ENCODE measurements around the gene CDH12. TPM values are rescaled to one million over a fixed set of nuclear protein-coding genes. Genes with fewer than 3 reads are reported as not detected.
"Not testable (repeated sequence)": the region's sequence is repeated elsewhere in the genome, so short reads cannot be mapped to it uniquely, and the experiment has no call there.

Gene CDH12
- polyA plus RNA-seq, 2 of the 4 experiments (the other 2 are of a cell fraction) = 0.04 TPM; not detected in 1

GRCh38 chr5:22889720-22890119 is 36.6 kb upstream of the CDH12 start:
- H3K27ac ChIP-seq = no peak overlapping the region
- CTCF ChIA-PET = no interaction called here
- H3K4me2 ChIP-seq = no peak overlapping the region
- POLR2A ChIA-PET = no interaction called here
- no peak for ATAC-seq
- WGBS (ENCODE audit: missing lambda C conversion rate) = 5% methylated on average over 2 of the region's 2 CpGs
- no peak overlapping the region for H3K4me3 ChIP-seq
- H3K4me1 ChIP-seq = no peaks in the 10 kb centered on the region
- H3K9me3 ChIP-seq = no peaks in the 10 kb centered on the region; the same call in 2 of the 3 replicates
- DNase-seq (ENCODE audit: low read depth in 1 of 2, low spot score in 1 of 2) = no peak
- TF ChIP-seq RAD21 (conservative IDR thresholded peaks at IDR 0.05 in 1 of 2, IDR thresholded peaks at IDR 0.05 in 1 of 2) (0 out of 5 replicates have a peak, but pooled peaks of 1 of the 2 experiments have one; percentile 6), NFE2L2 (conservative IDR thresholded peaks at IDR 0.05; ENCODE audit: low read length) (no peak), ZFP36 (IDR thresholded peaks at IDR 0.05; ENCODE audit: borderline replicate concordance, partially characterized antibody) (no peak)
- FAIRE-seq = no peak

GRCh38 chr5:22887566-22887965 is 34.4 kb upstream of the CDH12 start:
- POLR2A ChIA-PET = no interaction called here
- Histone ChIP-seq H3K4me3 (no peak overlapping the region), H3K27ac (no peak overlapping the region), H3K9me3 (no peaks in the 10 kb centered on the region; the same call in 2 of the 3 replicates), H3K4me1 (no peaks in the 10 kb centered on the region), H3K4me2 (no peak overlapping the region)
- TF ChIP-seq TFCP2L1 (CRISPR knock-in tag; IDR thresholded peaks at IDR 0.05) = no peak
- no peak for TF ChIP-seq NFE2L2 (conservative IDR thresholded peaks at IDR 0.05; ENCODE audit: low read length)
- no peak for TF ChIP-seq ZC3H11A (IDR thresholded peaks at IDR 0.05)
- TF ChIP-seq REST (IDR thresholded peaks at IDR 0.05) = no peak
- no peak for TF ChIP-seq HDAC2 (IDR thresholded peaks at IDR 0.05)
- no peak for TF ChIP-seq CEBPB (IDR thresholded peaks at IDR 0.05)
- TF ChIP-seq MAX (IDR thresholded peaks at IDR 0.05) = no peak
- TF ChIP-seq NPAS2 (CRISPR knock-in tag; IDR thresholded peaks at IDR 0.05; ENCODE audit: borderline replicate concordance) = no peak
- no peak for TF ChIP-seq RAD21 (conservative IDR thresholded peaks at IDR 0.05 in 1 of 2, IDR thresholded peaks at IDR 0.05 in 1 of 2)
- no peak for TF ChIP-seq JUN (IDR thresholded peaks at IDR 0.05)
- TF ChIP-seq E2F6 (IDR thresholded peaks at IDR 0.05; ENCODE audit: borderline replicate concordance, low read depth) = no peak
- TF ChIP-seq HEYL (CRISPR knock-in tag; IDR thresholded peaks at IDR 0.05) = no peak
- no peak for TF ChIP-seq EHMT2 (IDR thresholded peaks at IDR 0.05; ENCODE audit: low read depth)
- no peak for TF ChIP-seq EHF (CRISPR knock-in tag; IDR thresholded peaks at IDR 0.05)
- no peak for TF ChIP-seq JUNB (IDR thresholded peaks at IDR 0.05)
- no peak for TF ChIP-seq PHF8 (IDR thresholded peaks at IDR 0.05; ENCODE audit: borderline replicate concordance, low read depth)
- ATAC-seq = no peak
- no peak for DNase-seq (ENCODE audit: low read depth in 1 of 2, low spot score in 1 of 2)
- CTCF ChIA-PET = no interaction called here
- 15% methylated on average over 3 of the region's 3 CpGs for WGBS (ENCODE audit: missing lambda C conversion rate)
- FAIRE-seq = no peak

GRCh38 chr5:22858911-22859310 is 5.8 kb upstream of the CDH12 start:
- H3K4me3 ChIP-seq; DNase-seq (ENCODE audit: low read depth in 1 of 2, low spot score in 1 of 2); H3K4me1 ChIP-seq; H3K9me3 ChIP-seq; H3K27ac ChIP-seq; H3K4me2 ChIP-seq; ATAC-seq; POLR2A ChIA-PET; CTCF ChIA-PET; FAIRE-seq: not testable (repeated sequence)
- WGBS (ENCODE audit: missing lambda C conversion rate) = 0% methylated on average over 5 of the region's 5 CpGs
